Activated effector memory CD4-positive, alpha-beta T cell treated with anti-CD3 and anti-CD28 coated beads, Interleukin-2, amount 50 U/mL, for 16 hours (primary cell): ENCODE results near the gene ATG2B.

Source experiments
- DNase-seq: peaks from one replicate; pipeline ENCODE4 v3.0.0-alpha.2; 2020

ATG2B gene

GRCh38 chr14:96304956-96305355, 58.2 kb downstream of the ATG2B start:
- no peak for DNase-seq

GRCh38 chr14:96303981-96304380, 59.2 kb downstream of the ATG2B start:
- DNase-seq = no peak

DNA sequence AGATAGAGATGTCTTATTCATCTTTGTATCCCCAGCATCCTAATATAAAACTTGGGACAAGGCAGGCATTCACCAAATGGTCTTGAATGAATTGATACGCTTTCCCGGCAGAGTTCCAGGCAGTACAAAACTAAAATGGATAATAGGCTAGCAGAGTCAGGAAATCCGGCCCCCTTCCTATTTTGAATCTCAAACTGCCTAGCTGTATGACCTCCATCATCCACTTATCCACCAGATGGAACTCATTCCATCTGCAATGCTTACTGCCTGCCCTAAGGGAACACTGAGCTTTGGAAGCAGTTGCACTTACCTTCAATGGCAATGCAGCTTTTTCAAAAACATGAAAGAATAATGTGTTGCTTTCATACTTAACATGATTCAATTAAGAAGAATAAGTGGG, 63.7 kb downstream of the ATG2B start:
- no peak for DNase-seq

- DNase-seq = no peak
Observed at GRCh38 chr14:96297997-96298515, 65.1 kb downstream of the ATG2B start.

GRCh38 chr14:96297000-96297399, 66.1 kb downstream of the ATG2B start:
- no peak for DNase-seq

GRCh38 chr14:96294246-96294645, 68.9 kb downstream of the ATG2B start:
- DNase-seq = no peak

GRCh38 chr14:96287856-96288255, 75.3 kb downstream of the ATG2B start:
- DNase-seq = no peak

- DNase-seq = no peak
Observed at GRCh38 chr14:96286251-96286650, 76.9 kb downstream of the ATG2B start.

DNA sequence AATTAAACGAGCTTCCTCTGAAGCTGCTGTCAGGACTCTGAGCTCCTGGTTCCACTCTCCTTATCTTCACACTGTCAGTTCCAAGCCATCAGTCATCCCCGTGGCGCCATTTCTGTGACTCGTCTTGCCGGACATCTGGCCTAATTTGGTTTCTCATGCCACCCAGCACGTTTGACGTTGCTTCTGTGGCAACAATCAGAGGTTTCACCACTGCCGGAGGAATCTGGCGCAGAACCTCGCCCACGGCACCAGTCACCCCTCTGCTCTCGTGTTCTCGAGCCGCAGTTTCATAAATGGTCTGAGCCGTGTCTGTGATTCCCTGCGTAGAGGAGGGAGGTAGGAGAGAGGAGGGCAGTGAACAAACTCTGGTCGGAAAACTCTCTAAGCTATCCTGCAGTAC, 77.5 kb downstream of the ATG2B start:
- DNase-seq = no peak

GRCh38 chr14:96284430-96284829, 78.7 kb downstream of the ATG2B start:
- no peak for DNase-seq

GRCh38 chr14:96284008-96284407, 79.1 kb downstream of the ATG2B start:
- DNase-seq = no peak

GRCh38 chr14:96281486-96281885, 81.7 kb downstream of the ATG2B start:
- DNase-seq = no peak

DNA sequence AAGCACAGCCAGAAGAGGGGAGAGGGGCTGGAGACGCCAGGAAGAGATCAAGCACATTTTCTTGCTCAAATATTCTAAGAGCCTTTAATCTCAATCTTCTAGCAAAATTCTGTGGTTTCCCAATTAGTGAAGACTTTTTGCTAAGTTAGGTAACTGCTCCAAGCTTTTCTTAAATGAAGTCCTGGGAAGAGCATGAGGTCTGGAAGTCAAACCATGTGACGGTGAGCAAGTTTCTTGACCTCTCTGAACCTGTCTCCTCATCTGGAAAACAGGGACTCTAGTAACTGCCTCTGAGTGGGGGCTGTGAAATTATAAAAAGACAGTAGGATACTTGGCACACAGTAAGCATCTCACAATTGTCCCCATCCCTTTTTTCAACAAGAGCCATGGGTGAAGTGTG, 83.0 kb downstream of the ATG2B start:
- DNase-seq = no peak

DNA sequence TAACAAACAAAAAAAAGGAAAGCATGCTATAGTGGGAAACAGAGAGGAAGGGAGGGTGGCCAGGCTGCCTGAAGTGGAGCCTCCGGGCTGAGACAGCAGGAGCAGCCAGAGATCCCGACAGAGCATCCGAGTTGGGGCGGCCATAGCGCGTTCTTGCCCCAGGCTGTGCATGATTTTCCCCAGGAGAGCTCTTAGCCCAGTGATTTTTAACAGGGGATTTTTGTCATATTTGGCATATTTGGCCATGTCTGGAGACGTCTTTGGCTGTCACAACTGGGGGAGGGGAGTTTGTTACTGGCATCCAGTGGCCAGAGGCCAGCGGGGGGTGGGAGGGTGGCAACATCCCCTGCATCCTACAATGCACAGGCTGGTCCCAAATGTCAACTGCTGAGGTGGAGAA, 83.6 kb downstream of the ATG2B start:
- no peak for DNase-seq

DNA sequence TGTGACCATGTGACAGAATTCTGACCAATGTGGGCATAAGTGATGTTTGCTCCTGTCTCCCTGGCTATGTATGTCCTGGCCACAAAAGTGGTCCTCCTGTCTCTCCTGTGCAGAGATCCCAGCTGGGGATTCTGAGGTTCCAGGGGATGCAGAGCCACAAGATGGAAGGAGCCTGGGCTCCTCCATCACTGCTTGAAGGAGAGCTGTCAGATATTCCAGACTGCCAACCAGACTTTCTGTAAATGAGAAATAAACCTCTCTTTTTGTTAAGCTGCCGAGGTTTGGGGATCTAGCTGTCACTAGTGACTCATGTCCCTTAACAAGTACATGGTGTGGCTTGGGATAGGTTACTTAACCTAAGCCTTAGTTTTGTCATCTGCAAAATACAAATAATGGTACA, 85.3 kb downstream of the ATG2B start:
- DNase-seq = no peak

- peak; percentile 89 for DNase-seq
Observed at GRCh38 chr14:96275177-96276112, 87.7 kb downstream of the ATG2B start.

GRCh38 chr14:96274543-96274942, 88.6 kb downstream of the ATG2B start:
- DNase-seq = no peak

GRCh38 chr14:96274122-96274521, 89.0 kb downstream of the ATG2B start:
- DNase-seq = no peak

- no peak for DNase-seq
Observed at GRCh38 chr14:96273629-96274028, 89.5 kb downstream of the ATG2B start.

DNA sequence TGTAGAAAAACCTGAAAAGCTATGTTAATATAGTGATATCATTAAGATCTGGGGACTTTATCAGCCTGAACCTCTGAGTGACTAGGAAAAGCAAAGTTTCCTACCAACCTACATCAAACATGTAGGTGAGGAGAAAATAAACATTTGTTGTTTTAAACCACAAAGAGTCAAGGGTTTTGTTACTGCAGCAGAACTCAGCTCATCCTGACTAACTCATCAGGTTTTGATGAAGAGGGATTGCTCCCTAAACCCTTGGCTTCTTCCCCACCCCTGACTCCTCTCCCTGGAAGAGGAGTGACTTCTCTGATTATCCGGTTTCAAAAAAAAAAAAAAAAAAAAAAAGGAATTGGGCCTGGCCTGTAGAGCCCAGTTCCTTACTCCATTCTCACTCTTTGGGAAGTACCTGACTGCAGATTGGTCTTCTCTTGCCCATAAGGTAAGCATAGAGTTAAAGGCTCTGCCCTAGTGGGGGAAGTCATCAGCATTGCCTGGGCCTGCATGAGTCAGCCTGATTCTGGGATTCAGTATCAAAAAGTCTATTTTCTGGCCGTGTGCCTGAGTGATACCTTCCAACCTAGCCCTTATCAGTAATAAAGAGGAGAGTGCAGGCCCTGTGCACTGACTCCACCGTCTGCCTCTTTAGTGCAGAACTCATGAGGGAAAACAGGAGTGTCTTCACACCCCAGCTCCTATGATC, 90.2 kb downstream of the ATG2B start:
- DNase-seq = no peak

DNA sequence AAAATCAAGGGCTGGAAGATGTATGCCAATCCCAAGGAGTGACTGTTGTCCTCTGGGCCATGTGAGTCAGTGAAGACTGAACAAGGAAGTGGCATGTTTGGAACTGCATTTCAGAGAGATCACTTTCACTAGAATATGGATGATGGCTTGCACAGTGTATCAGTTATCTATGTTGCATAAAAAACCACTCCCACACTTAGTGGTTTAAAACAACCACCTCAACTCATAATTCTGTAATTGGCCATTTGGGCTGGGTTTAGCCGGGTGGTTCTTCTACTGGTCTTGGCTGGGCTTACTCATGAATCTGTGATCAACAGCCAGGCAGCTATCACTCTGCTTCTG, 91.7 kb downstream of the ATG2B start:
- no peak for DNase-seq

- DNase-seq = no peak
Observed at GRCh38 chr14:96270565-96271420, 92.3 kb downstream of the ATG2B start.

DNA sequence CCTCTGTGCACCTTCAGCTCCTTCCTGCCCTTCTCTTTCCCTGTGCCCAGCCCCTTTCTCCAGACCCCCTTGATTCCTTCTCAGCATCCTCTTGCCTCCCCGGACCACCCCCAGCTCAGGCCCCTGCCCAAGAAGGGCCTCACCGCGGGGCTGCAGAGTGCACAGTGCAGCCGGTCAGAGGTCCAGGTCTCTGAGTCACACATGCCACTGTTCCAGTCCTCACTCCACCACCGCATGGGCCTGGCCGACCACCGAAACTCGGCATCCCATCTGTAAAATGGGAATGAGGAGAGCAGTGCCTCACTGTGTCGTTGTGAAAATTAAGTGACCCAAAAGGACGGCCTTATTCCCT, 93.8 kb downstream of the ATG2B start:
- no peak for DNase-seq
